ENCODE results near the gene ANTKMT.
"Not testable (repeated sequence)": the region's sequence is repeated elsewhere in the genome, so short reads cannot be mapped to it uniquely, and the experiment has no call there.

Gene ANTKMT

GRCh38 chr16:728131-728889, 7.4 kb downstream of the ANTKMT start:
- DNase-seq (ENCODE audit: low read depth), result peak; percentile 90

DNA sequence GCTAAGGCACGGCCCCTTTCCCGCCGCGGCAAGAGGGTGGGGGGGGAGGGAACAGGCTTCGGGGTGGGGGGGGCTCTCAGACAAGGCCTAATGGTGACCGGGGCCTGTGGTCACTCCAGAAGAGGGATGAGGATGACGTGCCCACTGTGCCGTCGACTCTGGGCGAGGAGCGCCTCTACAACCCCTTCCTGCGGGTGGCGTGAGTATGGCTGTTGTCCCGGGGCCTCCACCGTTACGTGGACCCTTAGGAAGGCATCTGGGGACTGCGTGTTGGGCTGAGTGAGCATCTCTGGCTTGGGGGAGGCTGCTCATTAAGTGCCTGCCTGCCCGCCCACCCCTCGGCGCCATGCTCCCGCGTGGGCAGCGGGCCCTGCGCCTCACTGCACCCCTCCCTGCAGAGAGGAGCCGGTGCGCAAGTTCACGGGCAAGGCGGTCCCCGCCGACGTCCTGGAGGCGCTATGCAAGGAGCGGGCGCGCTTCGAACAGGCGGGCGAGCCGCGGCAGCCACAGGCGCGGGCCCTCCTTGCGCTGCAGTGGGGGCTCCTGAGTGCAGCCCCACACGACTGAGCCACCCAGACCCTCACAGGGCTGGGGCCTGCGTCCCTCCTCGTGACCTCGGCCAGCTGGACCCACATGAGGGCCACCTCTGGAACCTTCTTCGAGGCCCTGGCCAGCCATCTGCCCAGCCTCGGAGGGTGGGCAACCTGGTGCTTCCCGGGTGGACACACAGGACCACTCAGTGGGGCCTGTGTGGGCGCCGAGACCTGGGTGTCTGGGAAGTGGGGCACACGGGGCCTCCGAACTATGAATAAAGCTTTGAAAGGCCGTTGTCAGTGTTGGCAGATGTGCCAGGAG, 8.2 kb downstream of the ANTKMT start:
- no peak for DNase-seq (ENCODE audit: low read depth)

DNA sequence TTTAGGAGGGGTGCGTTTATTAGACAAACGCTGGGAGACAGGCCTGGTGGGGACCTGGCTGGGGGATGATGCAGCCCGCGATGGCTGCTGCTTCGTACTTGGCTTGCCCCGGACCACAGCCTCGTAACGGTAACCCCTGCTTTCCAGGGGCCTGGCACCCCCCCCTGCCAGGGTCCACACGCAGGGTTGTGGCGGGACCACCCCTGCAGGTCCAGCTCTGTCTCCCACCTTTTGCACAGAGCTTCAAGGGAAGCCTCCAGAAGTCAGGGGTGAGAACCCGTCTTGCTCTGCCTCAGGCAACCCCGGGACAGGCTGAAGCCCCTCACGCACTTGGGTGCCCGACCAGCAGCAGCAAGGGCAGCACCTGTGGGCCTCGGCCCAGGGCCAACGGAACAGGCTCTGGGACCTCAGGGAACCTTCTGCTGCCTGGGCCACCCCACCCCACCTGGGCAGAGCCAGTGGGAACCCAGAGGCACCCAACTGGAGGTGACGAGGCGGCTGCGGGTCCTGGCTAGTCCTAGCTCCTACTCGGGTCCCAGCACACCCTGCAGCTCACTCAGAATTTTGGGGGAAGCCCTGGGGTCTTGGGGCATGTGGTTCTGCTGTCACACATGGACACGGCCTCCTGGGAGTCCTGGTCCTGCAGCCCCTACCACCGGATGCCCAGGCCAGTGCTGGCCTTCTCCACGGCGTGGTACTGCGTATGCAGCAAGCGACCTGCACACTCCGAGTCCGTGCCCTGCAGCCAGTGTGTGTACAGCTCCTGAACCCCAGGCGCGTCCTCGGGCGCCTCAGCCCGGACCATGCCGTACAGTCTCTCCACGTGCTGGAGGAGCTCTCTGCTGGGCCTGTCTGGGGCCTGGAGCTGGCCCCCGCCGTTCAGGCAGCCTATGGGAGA, 9.1 kb downstream of the ANTKMT start:
- DNase-seq (ENCODE audit: low read depth), result no peak

DNA sequence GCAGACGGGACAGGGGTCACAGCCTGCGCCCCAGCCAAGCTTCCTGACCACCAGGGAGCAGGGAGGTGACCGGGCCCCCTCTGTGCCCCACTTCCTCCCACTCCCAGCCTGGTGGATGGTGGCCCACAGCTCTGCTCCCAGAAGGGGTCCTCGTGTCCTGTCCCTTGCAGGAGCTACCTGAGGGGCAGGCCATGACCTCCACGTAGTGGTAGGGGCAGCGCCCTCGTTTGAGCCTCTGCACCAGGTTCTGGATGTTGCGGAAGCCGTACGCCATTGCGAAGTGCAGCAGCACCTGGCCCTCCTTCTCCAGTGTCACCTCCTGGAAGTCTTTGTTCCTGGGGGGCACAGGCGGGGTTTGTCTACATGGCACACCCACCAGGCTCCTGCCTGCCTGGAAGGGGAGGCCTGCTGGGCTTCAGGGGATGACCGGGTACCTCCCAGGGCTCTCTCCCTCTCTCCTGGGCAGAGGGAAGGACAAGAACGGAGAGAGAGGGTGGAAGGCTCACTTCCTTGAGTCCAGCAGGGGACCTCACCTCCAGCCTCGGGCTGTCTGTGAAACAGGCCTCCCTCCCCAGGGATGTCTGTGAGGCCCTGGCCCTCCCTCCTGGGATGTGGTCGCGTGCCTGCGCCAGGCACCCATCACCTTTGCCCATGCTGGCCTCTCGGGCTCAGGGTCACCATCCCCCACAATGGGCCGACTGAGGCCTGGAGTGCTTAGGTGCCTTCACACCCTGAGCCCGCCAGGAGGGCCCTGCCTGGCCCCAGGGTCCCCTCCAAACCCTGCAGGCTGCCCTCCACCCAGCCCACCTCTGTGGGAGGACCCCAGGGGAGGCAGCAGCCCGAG, 9.9 kb downstream of the ANTKMT start:
- DNase-seq (ENCODE audit: low read depth), result no peak

DNA sequence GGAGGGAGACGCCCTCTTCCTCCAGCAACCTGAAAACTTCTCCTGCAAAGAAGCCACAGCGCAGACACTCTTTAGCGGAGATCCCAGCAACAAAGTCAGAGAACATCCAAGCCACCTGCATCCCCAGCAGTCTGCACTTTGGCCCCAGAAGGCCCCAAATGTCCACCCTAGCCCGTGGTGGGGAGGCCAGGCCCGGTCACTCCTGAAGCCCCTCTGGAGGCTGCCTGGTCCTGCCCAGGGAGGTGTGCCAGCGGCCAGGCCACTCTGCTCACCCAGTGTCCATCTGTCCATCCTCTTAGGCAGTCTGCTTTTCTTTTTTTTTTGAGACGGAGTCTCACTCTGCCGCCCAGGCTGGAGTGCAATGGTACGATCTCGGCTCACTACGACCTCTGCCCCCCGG, 11.4 kb downstream of the ANTKMT start:
- DNase-seq (ENCODE audit: low read depth), result no peak

DNA sequence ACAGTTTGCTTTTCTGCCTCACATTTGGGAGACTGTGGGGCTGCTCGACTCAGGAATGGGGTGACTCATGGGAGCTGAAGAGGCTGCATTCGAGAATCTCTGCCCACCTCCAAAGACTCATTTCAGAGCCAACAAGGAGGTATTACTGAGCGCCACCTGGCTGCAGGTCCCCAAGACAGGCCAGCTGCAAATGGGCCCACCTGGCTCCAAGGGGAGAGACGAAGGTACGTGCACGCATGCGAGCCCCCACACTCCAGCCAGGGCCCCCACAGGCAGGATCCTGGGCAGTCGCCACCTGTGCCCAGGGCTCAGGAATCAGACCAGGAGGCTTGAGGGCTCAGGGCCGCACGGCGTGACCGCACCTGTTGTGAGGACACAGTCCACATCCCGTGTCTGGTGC, 12.0 kb downstream of the ANTKMT start:
- DNase-seq (ENCODE audit: low read depth), result peak; percentile 22

- DNase-seq (ENCODE audit: low read depth), result no peak
These were observed 12.6 kb downstream of the ANTKMT start for GRCh38 chr16:733382-734207.

DNA sequence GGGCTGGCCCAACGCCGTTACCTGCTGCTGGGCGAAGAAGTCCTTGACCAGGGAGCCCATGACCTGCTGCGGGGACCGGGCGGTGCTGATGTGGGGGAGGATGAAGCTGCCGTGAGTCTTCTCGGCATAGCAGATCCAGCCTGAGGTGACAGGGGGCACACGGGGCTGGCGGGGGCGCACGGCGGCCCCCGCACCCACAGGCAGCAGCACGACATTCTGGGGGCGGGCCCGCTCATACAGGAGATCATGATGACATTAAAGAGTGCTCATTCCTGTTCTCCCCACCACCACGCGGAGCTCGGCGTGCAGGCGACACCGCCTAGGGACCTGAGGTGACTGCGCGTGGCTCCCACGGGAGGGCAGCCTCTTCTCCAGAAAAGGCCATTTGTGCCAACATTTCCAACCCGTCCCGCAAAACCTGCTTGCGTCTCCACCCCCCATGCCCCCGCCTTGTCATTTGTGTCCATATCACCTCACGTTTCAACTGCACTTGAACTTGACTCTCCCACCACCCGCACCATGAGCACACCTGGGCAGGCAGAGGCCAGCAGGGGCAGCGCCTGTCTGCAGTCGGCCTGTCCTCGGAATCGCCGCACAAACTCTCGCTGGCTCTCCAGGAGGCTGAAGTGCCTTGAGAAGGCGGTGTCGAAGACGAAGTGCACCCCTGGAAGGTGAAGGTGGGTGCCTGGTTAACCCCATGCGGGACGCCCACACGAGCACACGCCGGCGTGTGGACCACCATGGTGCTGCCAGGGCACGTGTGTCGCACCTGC, 13.4 kb downstream of the ANTKMT start:
- DNase-seq (ENCODE audit: low read depth), result no peak

GRCh38 chr16:734981-735881, 14.3 kb downstream of the ANTKMT start:
- DNase-seq (ENCODE audit: low read depth), result no peak

- DNase-seq (ENCODE audit: low read depth), result no peak
These were observed 15.1 kb downstream of the ANTKMT start for GRCh38 chr16:735982-736453.

- no peak for DNase-seq (ENCODE audit: low read depth)
These were observed 16.1 kb downstream of the ANTKMT start for GRCh38 chr16:736936-737481.

DNA sequence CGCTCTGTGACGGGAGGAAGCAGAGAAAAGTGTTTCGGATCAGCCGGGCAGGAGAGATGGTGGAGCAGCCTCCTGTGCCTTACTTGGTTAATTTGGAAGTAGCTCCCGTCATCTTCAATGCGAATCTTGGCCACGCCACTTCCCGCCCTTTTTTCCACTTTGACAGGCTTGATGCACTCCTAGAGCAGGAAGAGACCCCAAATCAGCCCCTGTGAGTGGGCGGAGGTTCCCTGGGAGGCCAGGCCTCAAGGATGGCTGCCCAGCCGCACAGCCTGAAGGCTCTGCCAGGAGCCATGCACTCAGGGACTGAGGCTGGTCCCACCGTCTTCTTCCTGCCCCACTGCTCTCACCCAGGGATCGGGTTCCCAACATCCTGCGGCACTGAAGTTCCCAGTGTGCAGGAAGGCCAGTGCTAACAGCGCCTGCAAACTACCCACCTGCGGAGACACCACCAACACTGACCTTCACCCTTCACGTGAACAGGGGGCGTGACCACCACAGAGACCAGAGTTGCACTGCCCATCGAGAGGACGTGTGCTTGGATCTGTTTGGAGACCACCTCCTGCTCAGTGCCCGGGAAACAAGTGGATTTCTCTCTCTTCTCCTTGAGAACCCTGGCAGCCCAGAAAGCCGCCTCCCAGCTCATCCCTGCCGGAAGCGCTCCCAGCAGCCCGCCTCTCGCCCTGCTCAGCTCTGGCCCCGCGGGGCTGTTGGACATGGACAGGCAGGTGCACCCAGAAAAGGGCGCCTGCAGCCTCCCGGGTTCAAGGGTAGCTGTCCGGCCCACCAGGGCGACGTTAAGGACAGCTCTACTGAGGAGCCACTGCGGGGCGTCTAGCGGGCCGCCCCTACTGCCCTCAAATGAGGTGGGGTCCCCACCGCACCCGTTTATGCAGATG, 18.9 kb downstream of the ANTKMT start:
- no peak for DNase-seq (ENCODE audit: low read depth)

DNA sequence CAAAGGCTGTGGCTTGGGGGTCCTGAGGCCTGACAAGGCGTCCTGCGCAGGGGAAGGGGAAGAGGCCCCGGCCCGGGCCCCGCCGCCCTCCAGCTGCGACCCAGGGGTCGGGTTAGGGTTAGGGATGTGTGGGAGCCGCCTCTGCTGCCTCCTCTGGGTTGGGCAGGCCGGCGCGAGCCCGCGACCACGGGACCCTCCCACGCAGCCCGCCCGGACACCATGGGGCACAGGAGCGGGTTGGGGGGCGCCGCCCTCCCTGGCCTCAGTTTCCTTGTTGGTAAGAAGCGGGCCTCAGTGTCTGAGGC, 19.5 kb downstream of the ANTKMT start:
- no peak for DNase-seq (ENCODE audit: low read depth)

- DNase-seq (ENCODE audit: low read depth), result peak; percentile 84
These were observed 20.0 kb downstream of the ANTKMT start, which contains the start of gene CIAO3 for GRCh38 chr16:740764-741505. CIAO3 (minus strand) TSS chr16:740997; CDS start chr16:740985, 12 bp downstream.

DNA sequence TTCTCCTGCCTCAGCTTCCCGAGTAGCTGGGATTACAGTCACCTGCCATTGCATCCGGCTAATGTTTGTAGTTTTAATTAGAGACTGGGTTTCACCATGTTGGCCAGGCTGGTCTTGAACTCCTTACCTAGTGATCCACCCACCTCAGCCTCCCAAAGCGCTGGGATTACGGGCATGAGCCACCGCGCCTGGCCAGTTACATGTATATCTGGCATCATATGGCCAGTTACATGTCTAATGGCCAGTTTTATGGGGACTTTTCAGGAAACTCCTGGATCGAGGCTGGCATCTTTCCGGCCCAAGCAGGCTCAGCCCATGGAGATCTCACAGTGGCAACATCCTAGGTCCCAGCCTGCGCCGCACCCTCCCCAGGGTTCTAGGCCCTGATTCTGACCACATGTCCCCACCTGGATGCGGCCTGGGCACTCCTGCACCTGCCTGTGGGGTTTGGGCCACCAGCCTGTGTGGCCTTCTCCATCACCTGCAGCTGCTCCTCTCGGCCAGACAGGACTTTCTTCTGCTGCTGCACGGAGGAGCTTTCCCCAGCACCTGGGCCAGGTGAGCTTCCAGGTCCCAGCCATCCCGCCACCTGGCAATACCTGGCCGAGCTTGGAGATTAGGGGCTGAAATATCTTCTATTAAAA, 21.2 kb downstream of the ANTKMT start:
- no peak for DNase-seq (ENCODE audit: low read depth)

- not testable (repeated sequence) for DNase-seq (ENCODE audit: low read depth)
These were observed 21.9 kb downstream of the ANTKMT start for GRCh38 chr16:742894-743293.
